HepG2 (cell line): ENCODE measurements around the gene NCBP2.

Source experiments
- EHMT2 ChIP-seq: fragments of 200-600 bp; sonication (generic); IDR thresholded peaks from 2 replicates; pipeline ENCODE4 v1.7.0; 2017; ENCODE audit warnings: antibody characterized with exemption, low read depth, low read length, borderline replicate concordance
- NR3C1 ChIP-seq: sonication (generic); formaldehyde crosslinking; IDR thresholded peaks from 2 replicates; pipeline ENCODE4 v1.4.0; 2020; ENCODE audit warnings: missing genetic modification reagents
- RAD21 ChIP-seq: fragments of 450-650 bp; formaldehyde crosslinking; IDR thresholded peaks from 2 replicates; pipeline ENCODE4 v1.5.0; 2020; ENCODE audit warnings: mild to moderate bottlenecking
- REPIN1 ChIP-seq: sonication (generic); formaldehyde crosslinking; IDR thresholded peaks from 2 replicates; pipeline ENCODE4 v1.8.0; 2022; ENCODE audit warnings: missing genetic modification reagents, low read depth, mild to moderate bottlenecking, borderline replicate concordance
- SRSF1 ChIP-seq: fragments of 200-400 bp; formaldehyde crosslinking; optimal IDR thresholded peaks from 2 replicates; pipeline ENCODE3; 2017; ENCODE audit warnings: mild to moderate bottlenecking, low read depth, low read length, moderate library complexity
- ZBTB33 ChIP-seq: sonication (generic); formaldehyde crosslinking; IDR thresholded peaks from 2 replicates; pipeline ENCODE4 v1.4.0; 2020; ENCODE audit warnings: missing genetic modification reagents
- ZNF510 ChIP-seq: sonication (generic); formaldehyde crosslinking; IDR thresholded peaks from 2 replicates; pipeline ENCODE4 v1.4.0; 2020; ENCODE audit warnings: low read depth, mild to moderate bottlenecking, missing genetic modification reagents

GRCh38 chr3:196901768-196902167 lies 40.6 kb downstream of the NCBP2 start:
- no peak for TF ChIP-seq ZBTB33 (CRISPR knock-in tag)
- TF ChIP-seq EHMT2: no peak
- no peak for TF ChIP-seq NR3C1
- no peak for TF ChIP-seq ZNF510
- TF ChIP-seq RAD21 (CRISPR knock-in tag): no peak
- TF ChIP-seq REPIN1 (CRISPR knock-in tag): no peak
- no peak for TF ChIP-seq SRSF1
